Astrocyte (in vitro differentiated cells and primary cell): ENCODE results near the gene LAMC1. TPM values are rescaled to one million over a fixed set of nuclear protein-coding genes. Genes with fewer than 3 reads are reported as not detected.
"Not testable (repeated sequence)": the region's sequence is repeated elsewhere in the genome, so short reads cannot be mapped to it uniquely, and the experiment has no call there.

ENCODE experiments used
- DNase-seq: peaks from one replicate; pipeline ENCODE4 v3.0.0-alpha.2; 2010; ENCODE audit warnings: low read depth
- FAIRE-seq: peaks from 2 replicates; lab custom pipeline; 2011; peaks lifted over from hg19 to GRCh38; lab: Jason Lieb, UNC
- H2AFZ ChIP-seq: 2 replicates; pipeline ENCODE4 v1.6.0; 2012; ENCODE audit warnings: low read depth, low read length, inconsistent platforms
- H3K27ac ChIP-seq: 2 replicates; pipeline ENCODE4 v1.5.1; 2011; ENCODE audit warnings: low read depth, low read length, inconsistent platforms
- H3K27me3 ChIP-seq: 2 replicates; pipeline ENCODE4 v1.6.0; 2011; ENCODE audit warnings: low read length, inconsistent platforms; ENCODE audit not compliant: insufficient read depth
- H3K36me3 ChIP-seq: 2 replicates; pipeline ENCODE4 v1.5.1; 2011; ENCODE audit warnings: low read length, inconsistent platforms; ENCODE audit not compliant: insufficient read depth
- H3K4me1 ChIP-seq: 2 replicates; pipeline ENCODE4 v1.5.1; 2011; ENCODE audit warnings: low read length, inconsistent platforms; ENCODE audit not compliant: insufficient read depth
- H3K4me2 ChIP-seq: 2 replicates; pipeline ENCODE4 v1.6.0; 2012; ENCODE audit warnings: low read length, inconsistent platforms
- H3K4me3 ChIP-seq: 2 replicates; pipeline ENCODE4 v1.5.1; 2011; ENCODE audit warnings: low read depth, mild to moderate bottlenecking, low read length, inconsistent platforms; ENCODE audit not compliant: insufficient read depth
- H3K79me2 ChIP-seq: 2 replicates; pipeline ENCODE4 v1.6.0; 2012; ENCODE audit warnings: mild to moderate bottlenecking, low read length, inconsistent platforms; ENCODE audit not compliant: insufficient read depth
- H3K9ac ChIP-seq: 2 replicates; pipeline ENCODE4 v1.6.0; 2012; ENCODE audit warnings: mild to moderate bottlenecking, low read length, inconsistent platforms
- H3K9me3 ChIP-seq: 2 replicates; pipeline ENCODE4 v1.5.1; 2012; ENCODE audit warnings: low read depth, mild to moderate bottlenecking, low read length, inconsistent platforms; ENCODE audit not compliant: insufficient read depth
- H4K20me1 ChIP-seq: 2 replicates; pipeline ENCODE4 v1.6.0; 2012; ENCODE audit warnings: low read length, inconsistent platforms; ENCODE audit not compliant: insufficient read depth
- H3K27ac Mint-ChIP-seq: one replicate; pipeline ENCODE4 v1.8.0; 2021; ENCODE audit warnings: mild to moderate bottlenecking, mixed read lengths; ENCODE audit not compliant: unreplicated experiment
- H3K27me3 Mint-ChIP-seq: one replicate; pipeline ENCODE4 v1.8.0; 2021; ENCODE audit warnings: low read depth, mixed read lengths; ENCODE audit not compliant: unreplicated experiment
- H3K36me3 Mint-ChIP-seq: one replicate; pipeline ENCODE4 v1.8.0; 2021; ENCODE audit warnings: low read depth, mixed read lengths; ENCODE audit not compliant: unreplicated experiment
- H3K4me1 Mint-ChIP-seq: one replicate; pipeline ENCODE4 v1.8.0; 2021; ENCODE audit warnings: low read depth, mixed read lengths; ENCODE audit not compliant: unreplicated experiment
- H3K4me3 Mint-ChIP-seq: one replicate; pipeline ENCODE4 v1.8.0; 2021; ENCODE audit warnings: mild to moderate bottlenecking, moderate library complexity, mixed read lengths; ENCODE audit not compliant: unreplicated experiment
- H3K9me3 Mint-ChIP-seq: one replicate; pipeline ENCODE4 v1.8.0; 2021; ENCODE audit warnings: mild to moderate bottlenecking, mixed read lengths; ENCODE audit not compliant: unreplicated experiment
- EZH2 ChIP-seq: IDR thresholded peaks from 2 replicates; pipeline ENCODE4 v1.6.1; 2012; ENCODE audit warnings: mild to moderate bottlenecking, low read length, inconsistent platforms; ENCODE audit not compliant: insufficient read depth
- total RNA-seq: library from RNA; stranded (reverse); gene quantifications from 2 replicates; pipeline ENCODE4 v1.2.1, GENCODE V29; 2021
- TF ChIP-seq, protein P1 (sequence below): IDR thresholded peaks from 2 replicates; pipeline ENCODE4 v1.5.1; 2011; ENCODE audit warnings: low read depth, mild to moderate bottlenecking, inconsistent platforms, low read length, moderate library complexity; ENCODE audit not compliant: insufficient read depth

The LAMC1 gene
- total RNA-seq, 1 donor from 2014 or later, result 270 TPM

DNA sequence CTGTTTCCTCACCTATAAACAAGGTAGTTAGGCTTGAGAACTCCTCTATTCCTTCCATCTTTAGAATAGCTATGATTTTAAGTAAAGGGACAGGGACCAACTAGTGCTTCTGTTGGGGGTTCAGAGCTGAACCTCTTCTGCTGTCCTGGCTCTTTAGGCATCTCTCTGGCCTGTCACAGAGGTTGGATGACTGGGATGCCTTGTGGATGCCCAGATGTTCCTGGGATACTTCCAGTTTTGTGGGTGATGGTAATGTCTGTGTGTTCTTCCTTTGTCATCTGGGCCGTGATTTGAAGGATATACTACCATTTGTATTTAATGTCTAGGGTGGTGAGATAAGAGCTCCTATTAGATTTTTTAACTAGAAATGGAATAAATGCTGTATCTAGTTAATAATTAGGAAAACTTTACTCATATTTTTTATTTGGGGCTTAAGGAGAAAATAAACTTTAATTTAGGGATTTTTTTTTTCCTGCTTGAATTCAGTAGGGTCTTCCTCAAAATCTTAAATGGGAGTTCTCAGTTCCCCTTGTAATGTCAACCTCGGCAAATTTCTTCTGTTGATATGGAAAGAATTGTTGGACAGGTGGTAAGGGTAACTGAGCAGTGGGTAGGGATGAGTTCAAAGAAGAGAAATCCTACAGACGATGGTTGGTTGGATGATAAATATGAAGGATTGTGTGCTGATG is 47.2 kb downstream of the LAMC1 start:
- DNase-seq (no peak), FAIRE-seq (no peak)
- H3K27ac ChIP-seq, result peak overlapping the region; percentile 81
- H3K4me2 ChIP-seq, result peak overlapping the region; percentile 77
- peak overlapping the region; percentile 11 for H3K4me3 ChIP-seq
- TF ChIP-seq EZH2, result no peak
- TF ChIP-seq, protein P1, sequence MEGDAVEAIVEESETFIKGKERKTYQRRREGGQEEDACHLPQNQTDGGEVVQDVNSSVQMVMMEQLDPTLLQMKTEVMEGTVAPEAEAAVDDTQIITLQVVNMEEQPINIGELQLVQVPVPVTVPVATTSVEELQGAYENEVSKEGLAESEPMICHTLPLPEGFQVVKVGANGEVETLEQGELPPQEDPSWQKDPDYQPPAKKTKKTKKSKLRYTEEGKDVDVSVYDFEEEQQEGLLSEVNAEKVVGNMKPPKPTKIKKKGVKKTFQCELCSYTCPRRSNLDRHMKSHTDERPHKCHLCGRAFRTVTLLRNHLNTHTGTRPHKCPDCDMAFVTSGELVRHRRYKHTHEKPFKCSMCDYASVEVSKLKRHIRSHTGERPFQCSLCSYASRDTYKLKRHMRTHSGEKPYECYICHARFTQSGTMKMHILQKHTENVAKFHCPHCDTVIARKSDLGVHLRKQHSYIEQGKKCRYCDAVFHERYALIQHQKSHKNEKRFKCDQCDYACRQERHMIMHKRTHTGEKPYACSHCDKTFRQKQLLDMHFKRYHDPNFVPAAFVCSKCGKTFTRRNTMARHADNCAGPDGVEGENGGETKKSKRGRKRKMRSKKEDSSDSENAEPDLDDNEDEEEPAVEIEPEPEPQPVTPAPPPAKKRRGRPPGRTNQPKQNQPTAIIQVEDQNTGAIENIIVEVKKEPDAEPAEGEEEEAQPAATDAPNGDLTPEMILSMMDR, result no peak
- Mint-ChIP-seq H3K9me3 (no peaks in the 10 kb centered on the region), H3K4me1 (peaks cover 37% of the 10 kb centered on the region), H3K27ac (peak overlapping the region; percentile 77), H3K4me3 (no peak overlapping the region), H3K36me3 (peaks cover 9% of the 10 kb centered on the region), H3K27me3 (no peaks in the 10 kb centered on the region)
- H2AFZ ChIP-seq, result no peak overlapping the region
- no peaks in the 10 kb centered on the region for H3K9me3 ChIP-seq
- H3K27me3 ChIP-seq, result no peaks in the 10 kb centered on the region
- H3K36me3 ChIP-seq, result no peaks in the 10 kb centered on the region
- peak overlapping the region; percentile 60 for H3K9ac ChIP-seq
- H3K79me2 ChIP-seq, result peaks cover 98% of the 10 kb centered on the region
- peaks cover 39% of the 10 kb centered on the region for H3K4me1 ChIP-seq
- H4K20me1 ChIP-seq, result peaks cover 71% of the 10 kb centered on the region

DNA sequence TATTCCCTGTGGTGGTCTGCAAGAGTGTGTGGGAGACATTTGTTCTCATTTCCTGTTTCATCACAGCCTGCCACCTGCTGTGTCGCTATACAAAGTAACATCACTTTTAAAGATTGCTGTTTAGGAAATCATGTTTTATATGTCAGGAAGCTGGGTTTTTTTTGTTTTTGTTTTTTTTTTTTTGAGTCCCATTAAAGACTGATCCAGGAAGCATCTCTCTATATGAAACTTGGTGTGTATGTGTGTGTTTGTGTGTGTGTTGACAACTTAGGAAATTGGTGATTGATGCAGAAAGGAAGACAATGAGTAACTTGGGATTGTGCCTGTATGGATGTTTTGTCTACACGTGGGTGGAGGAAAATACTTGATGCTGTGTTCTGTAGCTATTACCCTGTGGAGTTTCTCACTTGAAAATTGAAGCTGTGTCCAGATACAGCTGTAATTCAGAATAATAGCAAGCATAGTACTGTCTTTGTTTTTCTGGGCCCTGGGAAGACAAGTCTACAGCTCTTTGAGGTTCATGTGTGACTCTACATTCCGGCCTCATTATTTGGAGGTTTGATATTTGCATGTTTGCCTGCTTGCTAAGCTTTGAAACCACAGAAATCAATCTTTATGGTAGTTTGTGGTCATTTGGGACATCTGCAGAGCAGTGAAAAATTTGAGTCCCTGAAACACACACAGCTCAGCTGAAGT is 47.9 kb downstream of the LAMC1 start:
- Histone ChIP-seq H3K27me3 (no peaks in the 10 kb centered on the region), H3K9ac (peak overlapping the region; percentile 60), H4K20me1 (peaks cover 71% of the 10 kb centered on the region), H3K4me1 (peaks cover 39% of the 10 kb centered on the region), H2AFZ (no peak overlapping the region), H3K27ac (peak overlapping the region; percentile 81), H3K4me2 (peak overlapping the region; percentile 77), H3K9me3 (no peaks in the 10 kb centered on the region), H3K36me3 (no peaks in the 10 kb centered on the region), H3K4me3 (peak overlapping the region; percentile 11), H3K79me2 (peaks cover 98% of the 10 kb centered on the region)
- Mint-ChIP-seq H3K9me3 (no peaks in the 10 kb centered on the region), H3K27ac (peak overlapping the region; percentile 77), H3K27me3 (no peaks in the 10 kb centered on the region), H3K36me3 (peaks cover 8% of the 10 kb centered on the region), H3K4me3 (no peak overlapping the region), H3K4me1 (peaks cover 43% of the 10 kb centered on the region)
- DNase-seq (peak; percentile 98), FAIRE-seq (peak; percentile 60)
- TF ChIP-seq, protein P1, result no peak
- TF ChIP-seq EZH2, result no peak

DNA sequence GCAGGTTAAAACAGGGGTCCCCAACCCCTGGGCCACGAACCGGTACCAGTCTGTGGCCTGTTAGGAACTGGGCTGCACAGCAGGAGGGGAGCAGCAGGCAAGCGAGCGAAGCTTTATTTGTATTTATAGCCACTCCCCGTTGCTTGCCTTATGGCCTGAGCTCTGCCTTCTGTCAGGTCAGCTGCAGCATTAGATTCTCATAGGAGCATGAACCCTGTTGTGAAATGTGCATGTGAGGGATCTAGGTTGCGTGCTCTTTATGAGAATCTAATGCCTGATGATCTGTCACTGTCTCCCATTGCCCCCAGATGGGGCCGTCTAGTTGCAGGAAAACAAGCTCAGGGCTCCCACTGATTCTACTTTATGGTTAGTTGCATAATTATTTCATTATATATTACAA is 49.4 kb downstream of the LAMC1 start:
- Histone ChIP-seq H3K79me2 (peaks cover 99% of the 10 kb centered on the region), H3K9ac (peak overlapping the region; percentile 60), H3K4me1 (peaks cover 42% of the 10 kb centered on the region), H4K20me1 (peaks cover 83% of the 10 kb centered on the region)
- not testable (repeated sequence) for FAIRE-seq, H3K9me3 Mint-ChIP-seq, H2AFZ ChIP-seq, H3K36me3 Mint-ChIP-seq, H3K9me3 ChIP-seq, H3K27ac Mint-ChIP-seq, H3K4me2 ChIP-seq, H3K27me3 Mint-ChIP-seq, H3K36me3 ChIP-seq, DNase-seq, H3K27ac ChIP-seq, H3K27me3 ChIP-seq, H3K4me3 Mint-ChIP-seq, H3K4me3 ChIP-seq
- H3K4me1 Mint-ChIP-seq, result peaks cover 55% of the 10 kb centered on the region
